ENCODE data around the gene CTNNBIP1.

DNA sequence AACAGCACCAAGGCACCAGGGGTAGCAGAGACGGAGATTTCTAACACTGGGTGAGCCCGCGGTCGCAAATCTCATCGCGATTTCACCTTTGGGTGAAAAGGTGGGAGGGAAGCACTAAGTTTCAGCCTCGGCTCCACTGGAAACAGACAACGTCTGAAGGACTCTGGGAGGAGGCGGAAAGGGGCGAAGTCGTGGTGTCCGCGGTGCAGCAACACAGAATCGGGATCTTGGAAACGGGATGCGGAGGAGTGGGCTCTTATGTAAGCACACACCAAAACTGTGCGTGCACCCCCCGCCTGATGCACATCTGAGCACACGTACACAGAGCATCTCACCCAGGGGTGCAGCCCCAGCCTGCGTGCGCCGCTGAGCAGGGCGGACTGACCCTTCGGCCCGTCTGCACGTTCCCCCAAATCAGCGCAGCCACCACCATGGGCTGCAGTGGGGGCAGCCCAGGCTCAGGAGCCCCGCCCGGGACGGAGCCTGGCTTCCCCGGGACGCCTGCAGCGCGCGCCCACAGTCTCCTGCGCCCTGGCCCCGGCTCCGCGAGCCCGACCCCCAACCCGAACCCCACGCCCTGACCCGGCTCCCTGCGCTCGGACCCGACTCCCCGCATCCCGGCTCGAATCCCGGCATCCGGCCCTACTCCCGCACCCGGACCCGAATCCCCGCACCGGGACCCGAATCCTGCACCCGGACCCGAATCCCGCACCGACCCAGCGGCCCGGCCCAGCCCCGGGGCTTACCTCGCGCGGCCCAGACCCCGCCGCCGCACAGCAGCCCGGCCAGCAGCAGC is 87.0 kb downstream of the CTNNBIP1 start:
- TF ChIP-seq, protein P1, sequence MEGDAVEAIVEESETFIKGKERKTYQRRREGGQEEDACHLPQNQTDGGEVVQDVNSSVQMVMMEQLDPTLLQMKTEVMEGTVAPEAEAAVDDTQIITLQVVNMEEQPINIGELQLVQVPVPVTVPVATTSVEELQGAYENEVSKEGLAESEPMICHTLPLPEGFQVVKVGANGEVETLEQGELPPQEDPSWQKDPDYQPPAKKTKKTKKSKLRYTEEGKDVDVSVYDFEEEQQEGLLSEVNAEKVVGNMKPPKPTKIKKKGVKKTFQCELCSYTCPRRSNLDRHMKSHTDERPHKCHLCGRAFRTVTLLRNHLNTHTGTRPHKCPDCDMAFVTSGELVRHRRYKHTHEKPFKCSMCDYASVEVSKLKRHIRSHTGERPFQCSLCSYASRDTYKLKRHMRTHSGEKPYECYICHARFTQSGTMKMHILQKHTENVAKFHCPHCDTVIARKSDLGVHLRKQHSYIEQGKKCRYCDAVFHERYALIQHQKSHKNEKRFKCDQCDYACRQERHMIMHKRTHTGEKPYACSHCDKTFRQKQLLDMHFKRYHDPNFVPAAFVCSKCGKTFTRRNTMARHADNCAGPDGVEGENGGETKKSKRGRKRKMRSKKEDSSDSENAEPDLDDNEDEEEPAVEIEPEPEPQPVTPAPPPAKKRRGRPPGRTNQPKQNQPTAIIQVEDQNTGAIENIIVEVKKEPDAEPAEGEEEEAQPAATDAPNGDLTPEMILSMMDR (IDR thresholded peaks at IDR 0.05) = no peak
- no peak for TF ChIP-seq POLR2A (IDR thresholded peaks at IDR 0.05)

All from lower leg skin (tissue), 3 donors.